Heart left ventricle (tissue), 13 donors: Measurements from ENCODE around the gene RAB27B.

Experiments used
- POLR2A ChIP-seq, 2 donors: fragments of 450-650 bp; IDR thresholded peaks; one replicate each; pipeline ENCODE4 v1.6.1; 2017; ENCODE audit warnings: antibody characterized with exemption in 2 of 2, mild to moderate bottlenecking in 2 of 2, moderate library complexity in 2 of 2
- TF ChIP-seq, protein P1 (sequence below), 12 donors: fragments of 200-600 bp; sonication (generic) in 4 of 12; IDR thresholded peaks; one replicate each; pipeline versions ENCODE4 v1.5.0 to v1.8.0; 2018 to 2022; ENCODE audit warnings: antibody characterized with exemption in 12 of 12, mild to moderate bottlenecking in 5 of 12
- donor health status: ischemic (EF 13 %, LVEDD 7.1; RV severe dilation, severe dysfunction).
- donor health status: DM: no; HTN: yes; CAD: no.
- donor health status: DM: no; HTN: no; CAD: no.
- donor health status: ischemic (EF 25% LVEDD 6.9; RV normal size, moderate dysfunction).
- donor health status: ischemic (EF 25% LVEDD 5.7; RV mildly dilated, moderate dysfunction).
- donor health status: ischemic (EF 35%, LVEDD 5.7; RV mildly dilated, moderate dysfunction).
- donor health status: nonischemic (EF 11% LVEDD 7.7; RV severe dilation, severe dysfunction).
- donor health status: DM: yes; HTN: yes; CAD: no.
- donor health status: PGD.
- donor health status: ischemic (EF 29% LVEDD 5.4; RV normal size, mild dysfunction).
- donor health status: nonischemic (EF 23%, LVEDD 6.1; RV moderate dilation, normal function).

DNA sequence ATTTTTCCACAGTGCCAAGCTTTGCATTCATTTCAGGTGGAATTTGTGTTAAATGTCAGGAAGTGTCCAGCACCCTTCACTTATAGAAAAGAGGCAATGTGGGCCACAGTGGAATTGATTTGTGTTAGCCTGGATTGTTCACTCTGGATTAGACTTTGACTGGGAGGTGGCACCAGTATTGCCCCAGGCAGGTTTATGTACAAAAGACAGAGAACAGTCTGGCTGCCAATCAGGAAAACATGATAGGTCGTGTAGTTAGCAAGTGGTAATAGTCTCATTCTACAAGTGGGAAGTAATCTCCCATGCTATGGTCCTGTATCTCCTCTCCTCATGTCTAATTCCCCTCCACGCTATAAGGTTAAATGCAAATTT lies 45.6 kb downstream of the RAB27B start:
- TF ChIP-seq POLR2A (IDR thresholded peaks at IDR 0.05) = no peak
- TF ChIP-seq, protein P1, sequence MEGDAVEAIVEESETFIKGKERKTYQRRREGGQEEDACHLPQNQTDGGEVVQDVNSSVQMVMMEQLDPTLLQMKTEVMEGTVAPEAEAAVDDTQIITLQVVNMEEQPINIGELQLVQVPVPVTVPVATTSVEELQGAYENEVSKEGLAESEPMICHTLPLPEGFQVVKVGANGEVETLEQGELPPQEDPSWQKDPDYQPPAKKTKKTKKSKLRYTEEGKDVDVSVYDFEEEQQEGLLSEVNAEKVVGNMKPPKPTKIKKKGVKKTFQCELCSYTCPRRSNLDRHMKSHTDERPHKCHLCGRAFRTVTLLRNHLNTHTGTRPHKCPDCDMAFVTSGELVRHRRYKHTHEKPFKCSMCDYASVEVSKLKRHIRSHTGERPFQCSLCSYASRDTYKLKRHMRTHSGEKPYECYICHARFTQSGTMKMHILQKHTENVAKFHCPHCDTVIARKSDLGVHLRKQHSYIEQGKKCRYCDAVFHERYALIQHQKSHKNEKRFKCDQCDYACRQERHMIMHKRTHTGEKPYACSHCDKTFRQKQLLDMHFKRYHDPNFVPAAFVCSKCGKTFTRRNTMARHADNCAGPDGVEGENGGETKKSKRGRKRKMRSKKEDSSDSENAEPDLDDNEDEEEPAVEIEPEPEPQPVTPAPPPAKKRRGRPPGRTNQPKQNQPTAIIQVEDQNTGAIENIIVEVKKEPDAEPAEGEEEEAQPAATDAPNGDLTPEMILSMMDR (IDR thresholded peaks at IDR 0.05) = no peak
